Activated T-cell treated with anti-CD3 and anti-CD28 coated beads, Interleukin-2, amount 50 U/mL, for 72 hours (primary cell): ENCODE measurements around the gene FGFBP1. TPM values are rescaled to one million over a fixed set of nuclear protein-coding genes. Genes with fewer than 3 reads are reported as not detected.

Experiments used
- ATAC-seq, 2 donors: fragments of 150-1000 bp; cut with Tn5 transposase; replicated peaks in 1 of 2; 2 replicates each; pipeline ENCODE4 v1.10.0; 2021; ENCODE audit warnings: moderate library complexity in 2 of 2, mild to moderate bottlenecking in 1 of 2
- DNase-seq, 2 donors: peaks; one replicate each; pipeline ENCODE4 v3.0.0; 2021 to 2022; ENCODE audit warnings: mixed read lengths in 1 of 2
- H3K27ac Mint-ChIP-seq: one replicate; pipeline ENCODE4 v1.8.0; 2022; ENCODE audit warnings: mild to moderate bottlenecking, moderate library complexity, mixed read lengths
- H3K27me3 Mint-ChIP-seq: one replicate; pipeline ENCODE4 v1.8.0; 2022; ENCODE audit warnings: low read depth, mixed read lengths
- H3K36me3 Mint-ChIP-seq, 2 donors: one replicate each; pipeline ENCODE4 v1.8.0; 2022; ENCODE audit warnings: mixed read lengths in 2 of 2, mild to moderate bottlenecking in 1 of 2; ENCODE audit not compliant: insufficient read depth in 2 of 2
- H3K4me1 Mint-ChIP-seq: one replicate; pipeline ENCODE4 v1.8.0; 2022; ENCODE audit warnings: low read depth, mixed read lengths
- H3K4me3 Mint-ChIP-seq, 2 donors: one replicate each; pipeline ENCODE4 v1.8.0; 2022; ENCODE audit warnings: mild to moderate bottlenecking in 2 of 2, mixed read lengths in 2 of 2, moderate library complexity in 2 of 2
- H3K9me3 Mint-ChIP-seq, 2 donors: one replicate each; pipeline ENCODE4 v1.8.0; 2022; ENCODE audit warnings: mixed read lengths in 2 of 2
- total RNA-seq, 2 donors: library from RNA; stranded (reverse); gene quantifications; one replicate each; pipeline ENCODE4 v1.2.3, GENCODE V29; 2022

Gene FGFBP1
- total RNA-seq = not detected

GRCh38 chr4:15938640-15939039, at the start of gene FGFBP1:
Gene FGFBP1 (minus strand): TSS chr4:15938740. CDS start chr4:15936632, 2,108 bp downstream.
- Mint-ChIP-seq H3K27ac (no peak within 1 kb of the TSS), H3K9me3 (no peaks in the 10 kb centered on the region), H3K4me1 (no peaks in the 10 kb centered on the region), H3K36me3 (no peaks in the 10 kb centered on the region), H3K4me3 (no peak within 1 kb of the TSS), H3K27me3 (peaks cover 7% of the 10 kb centered on the region)
- no peak for DNase-seq
- no peak for ATAC-seq

- peaks cover 10% of the 10 kb centered on the region for H3K27me3 Mint-ChIP-seq
Measured at GRCh38 chr4:15988222-15988621, 49.7 kb upstream of the FGFBP1 start.

GRCh38 chr4:15986907-15987306, 48.4 kb upstream of the FGFBP1 start:
- DNase-seq (no peak), ATAC-seq (no peak)
- Mint-ChIP-seq H3K4me3 (no peak overlapping the region), H3K27ac (no peak overlapping the region), H3K27me3 (peaks cover 17% of the 10 kb centered on the region), H3K4me1 (peaks cover 4% of the 10 kb centered on the region), H3K9me3 (no peaks in the 10 kb centered on the region), H3K36me3 (no peaks in the 10 kb centered on the region)

More at GRCh38 chr4:15988222-15988621, 49.7 kb upstream of the FGFBP1 start:
- Mint-ChIP-seq H3K9me3 (no peaks in the 10 kb centered on the region), H3K4me3 (no peak overlapping the region), H3K4me1 (peaks cover 4% of the 10 kb centered on the region), H3K36me3 (no peaks in the 10 kb centered on the region), H3K27ac (no peak overlapping the region)
- DNase-seq (no peak), ATAC-seq (no peak)

GRCh38 chr4:15983610-15984009, 45.1 kb upstream of the FGFBP1 start:
- Mint-ChIP-seq H3K9me3 (no peaks in the 10 kb centered on the region), H3K27me3 (peaks cover 8% of the 10 kb centered on the region), H3K27ac (no peak overlapping the region), H3K36me3 (no peaks in the 10 kb centered on the region), H3K4me1 (no peaks in the 10 kb centered on the region), H3K4me3 (no peak overlapping the region)
- DNase-seq (no peak), ATAC-seq (no peak)

GRCh38 chr4:15982842-15983524, 44.4 kb upstream of the FGFBP1 start:
- no peak overlapping the region for H3K27ac Mint-ChIP-seq
- H3K4me3 Mint-ChIP-seq = no peak overlapping the region
- H3K4me1 Mint-ChIP-seq = no peaks in the 10 kb centered on the region
- no peaks in the 10 kb centered on the region for H3K36me3 Mint-ChIP-seq
- ATAC-seq = no peak
- no peaks in the 10 kb centered on the region for H3K9me3 Mint-ChIP-seq
- DNase-seq = no peak
- peaks cover 7% of the 10 kb centered on the region for H3K27me3 Mint-ChIP-seq

- no peaks in the 10 kb centered on the region for H3K36me3 Mint-ChIP-seq
- no peaks in the 10 kb centered on the region for H3K4me1 Mint-ChIP-seq
- H3K27ac Mint-ChIP-seq = no peak overlapping the region
- no peak overlapping the region for H3K4me3 Mint-ChIP-seq
- H3K9me3 Mint-ChIP-seq = no peaks in the 10 kb centered on the region
- ATAC-seq = no peak
- DNase-seq = no peak
- H3K27me3 Mint-ChIP-seq = no peaks in the 10 kb centered on the region
Measured at GRCh38 chr4:15976456-15977447, 38.2 kb upstream of the FGFBP1 start.

GRCh38 chr4:15971068-15971801, 32.7 kb upstream of the FGFBP1 start:
- ATAC-seq (no peak), DNase-seq (no peak)
- Mint-ChIP-seq H3K4me3 (no peak overlapping the region), H3K27me3 (peaks cover 10% of the 10 kb centered on the region), H3K36me3 (peaks cover 0 to 1% of the 10 kb centered on the region in 2 donors), H3K4me1 (no peaks in the 10 kb centered on the region), H3K9me3 (no peaks in the 10 kb centered on the region), H3K27ac (no peak overlapping the region)

GRCh38 chr4:15968551-15969300, 30.2 kb upstream of the FGFBP1 start:
- Mint-ChIP-seq H3K27me3 (peaks cover 12% of the 10 kb centered on the region), H3K36me3 (peaks cover 0 to 2% of the 10 kb centered on the region in 2 donors), H3K4me3 (no peak overlapping the region), H3K27ac (no peak overlapping the region), H3K9me3 (no peaks in the 10 kb centered on the region), H3K4me1 (peaks cover 6% of the 10 kb centered on the region)
- no peak for ATAC-seq
- DNase-seq = no peak

GRCh38 chr4:15965325-15965724, 26.8 kb upstream of the FGFBP1 start:
- no peak overlapping the region for H3K4me3 Mint-ChIP-seq
- H3K4me1 Mint-ChIP-seq = peaks cover 36% of the 10 kb centered on the region
- H3K27me3 Mint-ChIP-seq = peaks cover 12% of the 10 kb centered on the region
- no peaks in the 10 kb centered on the region for H3K9me3 Mint-ChIP-seq
- H3K27ac Mint-ChIP-seq = no peak overlapping the region
- DNase-seq (no peak), ATAC-seq (no peak)
- H3K36me3 Mint-ChIP-seq = peaks cover 0 to 2% of the 10 kb centered on the region in 2 donors

- Mint-ChIP-seq H3K9me3 (no peaks in the 10 kb centered on the region), H3K27me3 (peaks cover 12% of the 10 kb centered on the region), H3K36me3 (peaks cover 0 to 2% of the 10 kb centered on the region in 2 donors), H3K4me3 (no peak overlapping the region), H3K27ac (no peak overlapping the region), H3K4me1 (peaks cover 36% of the 10 kb centered on the region)
- no peak for DNase-seq
- ATAC-seq = no peak
Measured at GRCh38 chr4:15964159-15964558, 25.6 kb upstream of the FGFBP1 start.

- no peaks in the 10 kb centered on the region for H3K9me3 Mint-ChIP-seq
- H3K27me3 Mint-ChIP-seq = peaks cover 12% of the 10 kb centered on the region
- H3K4me3 Mint-ChIP-seq = peak overlapping the region; percentile 67 to 76
- ATAC-seq = peak; percentile 90 to 92
- H3K36me3 Mint-ChIP-seq = peaks cover 0 to 2% of the 10 kb centered on the region in 2 donors
- peak; percentile 74 to 85 for DNase-seq
- peaks cover 36% of the 10 kb centered on the region for H3K4me1 Mint-ChIP-seq
- no peak overlapping the region for H3K27ac Mint-ChIP-seq
Measured at GRCh38 chr4:15963576-15963975, 25.0 kb upstream of the FGFBP1 start.

GRCh38 chr4:15963001-15963451, 24.5 kb upstream of the FGFBP1 start, which contains the start of gene FGFBP2:
Gene FGFBP2 (minus strand): TSS chr4:15963175. CDS start chr4:15963129, 46 bp downstream.
- DNase-seq (peak; percentile 76 to 84), ATAC-seq (peak; percentile 84)
- Mint-ChIP-seq H3K36me3 (peaks cover 0 to 2% of the 10 kb centered on the region in 2 donors), H3K27me3 (peaks cover 12% of the 10 kb centered on the region), H3K27ac (no peak within 1 kb of the TSS), H3K4me3 (peak within 1 kb of the TSS; percentile 67 to 76), H3K9me3 (no peaks in the 10 kb centered on the region), H3K4me1 (peaks cover 36% of the 10 kb centered on the region)
